Stimulated activated CD8-positive, alpha-beta memory T cell treated with anti-CD3 and anti-CD28 coated beads, Interleukin-4, amount 100 ng/mL, for 24 hours (primary cell): ENCODE data around the gene GSE1.

Experiments
- DNase-seq: peaks from one replicate; pipeline ENCODE4 v3.0.0-alpha.2; 2020; ENCODE audit warnings: low read depth

The GSE1 gene

GRCh38 chr16:85650135-85650843, 37.2 kb downstream of the GSE1 start:
- DNase-seq = no peak

- no peak for DNase-seq
These were observed 37.9 kb downstream of the GSE1 start for GRCh38 chr16:85650844-85651628.

- DNase-seq = no peak
These were observed 38.7 kb downstream of the GSE1 start for GRCh38 chr16:85651629-85652430.

GRCh38 chr16:85652431-85653221, 39.5 kb downstream of the GSE1 start:
- no peak for DNase-seq

- DNase-seq = no peak
These were observed 40.3 kb downstream of the GSE1 start for GRCh38 chr16:85653290-85653891.

- DNase-seq = no peak
These were observed 41.4 kb downstream of the GSE1 start for GRCh38 chr16:85654251-85655095.

- DNase-seq = no peak
These were observed 42.4 kb downstream of the GSE1 start for GRCh38 chr16:85655216-85656129.

- no peak for DNase-seq
These were observed 43.5 kb downstream of the GSE1 start for GRCh38 chr16:85656351-85657266.

- no peak for DNase-seq
These were observed 44.1 kb downstream of the GSE1 start for GRCh38 chr16:85657267-85657650.

- DNase-seq = no peak
These were observed 44.9 kb downstream of the GSE1 start for GRCh38 chr16:85657996-85658395.

GRCh38 chr16:85658504-85659326, 45.6 kb downstream of the GSE1 start:
- DNase-seq = no peak

GRCh38 chr16:85659336-85659735, 46.2 kb downstream of the GSE1 start:
- DNase-seq = no peak

GRCh38 chr16:85659805-85660511, 46.8 kb downstream of the GSE1 start:
- peak; percentile 53 for DNase-seq

GRCh38 chr16:85660843-85661739, 48.0 kb downstream of the GSE1 start:
- DNase-seq = no peak

GRCh38 chr16:85661740-85662481, 48.8 kb downstream of the GSE1 start:
- no peak for DNase-seq
